Astrocyte of the cerebellum (primary cell): ENCODE measurements around the gene TSPAN5.

ENCODE experiments used
- DNase-seq: peaks from one replicate; pipeline ENCODE4 v3.0.0-alpha.2; 2011; ENCODE audit warnings: low read depth
- H3K4me3 ChIP-seq: 2 replicates; pipeline ENCODE4 v1.5.1; 2011; ENCODE audit warnings: mild to moderate bottlenecking, low read depth, low read length, moderate library complexity
- in situ Hi-C: cut with HindIII; loops from 2 replicates; pipeline ENCODE4 v1.10.0; 2017; ENCODE audit warnings: low sequenced_read_pairs
- TF ChIP-seq, protein P1 (sequence below): IDR thresholded peaks from 2 replicates; pipeline ENCODE4 v1.5.1; 2012; ENCODE audit warnings: low read length, low read depth, moderate library complexity, mild to moderate bottlenecking; ENCODE audit errors: missing control alignments

Gene TSPAN5

DNA sequence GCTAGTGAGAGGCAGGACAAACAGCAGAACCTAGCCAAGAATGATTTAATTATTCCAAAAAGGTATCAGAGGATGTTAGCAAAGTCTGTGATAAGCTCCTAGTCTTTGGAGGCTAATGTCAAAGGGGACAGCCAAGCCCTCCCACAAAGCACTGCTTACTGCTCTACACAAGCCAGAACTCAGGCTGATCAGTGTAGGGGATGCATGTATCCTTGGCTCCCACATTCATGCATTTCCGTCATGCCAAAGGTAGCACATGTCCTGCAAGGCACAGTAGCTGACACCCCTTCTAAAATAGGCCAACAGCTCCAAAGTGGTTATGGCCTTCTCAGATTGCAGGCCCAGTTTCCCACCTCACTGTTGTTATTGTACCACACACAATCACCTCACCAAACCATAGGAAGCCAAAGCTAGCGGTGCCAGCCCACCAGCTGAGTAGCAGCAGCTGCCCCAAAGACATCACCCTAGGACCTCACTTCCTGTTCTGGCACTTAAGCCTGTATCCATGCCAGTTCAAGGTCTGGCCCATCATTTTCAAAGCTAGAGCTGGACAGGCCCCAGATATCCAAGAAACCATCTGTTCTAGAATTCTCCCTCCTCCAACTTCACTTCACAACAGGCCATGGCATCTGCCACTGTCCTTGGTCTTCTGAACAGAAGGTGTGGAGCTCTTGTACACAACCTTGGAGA lies 40.9 kb downstream of the TSPAN5 start:
- no peak for DNase-seq
- in situ Hi-C loops = no loop called here
- TF ChIP-seq, protein P1, sequence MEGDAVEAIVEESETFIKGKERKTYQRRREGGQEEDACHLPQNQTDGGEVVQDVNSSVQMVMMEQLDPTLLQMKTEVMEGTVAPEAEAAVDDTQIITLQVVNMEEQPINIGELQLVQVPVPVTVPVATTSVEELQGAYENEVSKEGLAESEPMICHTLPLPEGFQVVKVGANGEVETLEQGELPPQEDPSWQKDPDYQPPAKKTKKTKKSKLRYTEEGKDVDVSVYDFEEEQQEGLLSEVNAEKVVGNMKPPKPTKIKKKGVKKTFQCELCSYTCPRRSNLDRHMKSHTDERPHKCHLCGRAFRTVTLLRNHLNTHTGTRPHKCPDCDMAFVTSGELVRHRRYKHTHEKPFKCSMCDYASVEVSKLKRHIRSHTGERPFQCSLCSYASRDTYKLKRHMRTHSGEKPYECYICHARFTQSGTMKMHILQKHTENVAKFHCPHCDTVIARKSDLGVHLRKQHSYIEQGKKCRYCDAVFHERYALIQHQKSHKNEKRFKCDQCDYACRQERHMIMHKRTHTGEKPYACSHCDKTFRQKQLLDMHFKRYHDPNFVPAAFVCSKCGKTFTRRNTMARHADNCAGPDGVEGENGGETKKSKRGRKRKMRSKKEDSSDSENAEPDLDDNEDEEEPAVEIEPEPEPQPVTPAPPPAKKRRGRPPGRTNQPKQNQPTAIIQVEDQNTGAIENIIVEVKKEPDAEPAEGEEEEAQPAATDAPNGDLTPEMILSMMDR = no peak
- H3K4me3 ChIP-seq = no peak overlapping the region

DNA sequence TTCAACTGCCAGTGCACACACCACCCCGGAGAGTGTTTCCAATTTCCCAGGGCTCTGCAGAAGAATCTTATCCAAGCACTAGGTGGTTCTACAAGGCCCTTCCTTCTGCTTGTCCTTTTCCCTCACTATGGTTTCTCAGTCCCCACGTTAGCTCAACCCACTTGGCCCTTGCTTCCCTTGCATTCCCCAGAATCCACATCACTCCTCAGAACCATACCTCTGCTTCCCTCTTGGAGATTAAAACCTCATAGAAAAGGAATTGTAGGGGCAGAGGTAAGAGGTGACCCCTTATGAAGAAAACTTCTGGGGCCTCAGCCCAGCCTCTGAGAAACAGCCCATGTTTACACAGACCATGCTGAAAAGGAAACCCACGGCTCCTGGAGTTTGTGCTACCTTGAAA lies 42.4 kb downstream of the TSPAN5 start:
- in situ Hi-C loops = no loop called here
- no peak for DNase-seq
- no peak overlapping the region for H3K4me3 ChIP-seq
- TF ChIP-seq, protein P1 = no peak

DNA sequence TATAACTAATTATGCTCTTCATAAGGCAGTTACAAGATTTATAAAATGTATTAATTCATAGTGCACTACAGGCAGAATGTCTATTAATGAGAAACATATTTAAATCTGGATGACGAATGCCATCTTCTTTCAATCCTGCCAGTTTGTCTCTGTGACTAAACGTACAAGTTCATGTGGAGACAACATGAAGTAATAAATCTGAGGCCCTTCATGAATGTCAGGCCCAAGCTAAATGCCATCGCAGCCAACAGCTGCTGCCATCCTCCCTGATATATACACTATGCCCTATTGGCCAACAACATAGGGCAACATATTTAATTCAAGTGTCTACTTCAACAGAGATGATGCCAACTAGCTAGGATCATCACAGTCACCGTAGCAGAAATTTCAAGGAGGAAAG lies 43.7 kb downstream of the TSPAN5 start:
- DNase-seq = no peak
- in situ Hi-C loops = no loop called here
- TF ChIP-seq, protein P1 = no peak
- H3K4me3 ChIP-seq = no peak overlapping the region

DNA sequence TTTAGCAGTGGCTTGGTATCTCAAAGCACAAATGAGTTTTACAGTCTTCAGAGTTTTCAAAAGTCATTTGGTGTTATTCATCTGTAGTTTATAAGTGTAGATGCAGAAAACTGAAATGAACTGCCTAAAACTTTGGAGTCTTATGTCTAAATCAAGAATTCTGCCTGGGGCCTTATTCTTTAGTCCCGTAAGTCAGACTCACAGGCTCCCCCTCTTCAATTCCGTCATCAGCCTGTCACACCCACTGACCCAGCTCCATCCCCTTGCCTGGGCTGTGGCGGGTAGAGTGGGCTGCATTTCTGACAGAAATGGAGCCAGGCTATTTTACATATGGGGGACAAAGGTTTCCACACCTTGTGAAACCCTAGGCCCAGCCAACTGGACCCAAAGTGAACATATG lies 44.3 kb downstream of the TSPAN5 start:
- no peak for DNase-seq
- in situ Hi-C loops = no loop called here
- TF ChIP-seq, protein P1 = no peak
- H3K4me3 ChIP-seq = no peak overlapping the region

DNA sequence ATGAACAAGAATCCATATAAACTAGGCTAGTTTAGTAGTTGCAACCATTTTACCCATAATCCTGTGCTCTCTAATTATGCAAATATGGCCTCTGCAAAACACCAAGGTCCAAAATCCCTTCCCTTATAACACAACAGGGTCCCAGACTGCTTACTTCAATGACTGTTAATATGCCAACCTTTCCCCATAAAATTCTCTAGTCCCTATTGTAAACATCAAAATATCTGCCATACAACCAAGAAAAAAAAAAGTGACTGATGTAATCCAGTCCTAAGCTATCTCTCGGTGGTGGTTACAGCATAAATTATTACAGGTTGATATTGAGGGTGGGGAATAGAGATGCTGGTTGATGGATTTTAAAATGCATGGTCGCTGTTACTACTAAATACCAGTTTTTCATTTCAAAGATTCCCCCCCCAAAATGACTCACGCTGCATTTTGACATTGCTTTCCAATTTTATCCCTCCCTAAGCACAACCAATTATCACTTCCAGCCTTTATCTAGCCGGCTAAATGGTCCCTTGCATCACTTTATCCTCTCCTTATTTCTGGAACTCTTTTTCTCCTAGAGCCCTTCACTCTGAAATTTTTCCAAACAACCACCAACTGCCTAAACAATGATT lies 44.8 kb downstream of the TSPAN5 start:
- TF ChIP-seq, protein P1 = no peak
- no peak overlapping the region for H3K4me3 ChIP-seq
- DNase-seq = no peak
- in situ Hi-C loops = no loop called here

DNA sequence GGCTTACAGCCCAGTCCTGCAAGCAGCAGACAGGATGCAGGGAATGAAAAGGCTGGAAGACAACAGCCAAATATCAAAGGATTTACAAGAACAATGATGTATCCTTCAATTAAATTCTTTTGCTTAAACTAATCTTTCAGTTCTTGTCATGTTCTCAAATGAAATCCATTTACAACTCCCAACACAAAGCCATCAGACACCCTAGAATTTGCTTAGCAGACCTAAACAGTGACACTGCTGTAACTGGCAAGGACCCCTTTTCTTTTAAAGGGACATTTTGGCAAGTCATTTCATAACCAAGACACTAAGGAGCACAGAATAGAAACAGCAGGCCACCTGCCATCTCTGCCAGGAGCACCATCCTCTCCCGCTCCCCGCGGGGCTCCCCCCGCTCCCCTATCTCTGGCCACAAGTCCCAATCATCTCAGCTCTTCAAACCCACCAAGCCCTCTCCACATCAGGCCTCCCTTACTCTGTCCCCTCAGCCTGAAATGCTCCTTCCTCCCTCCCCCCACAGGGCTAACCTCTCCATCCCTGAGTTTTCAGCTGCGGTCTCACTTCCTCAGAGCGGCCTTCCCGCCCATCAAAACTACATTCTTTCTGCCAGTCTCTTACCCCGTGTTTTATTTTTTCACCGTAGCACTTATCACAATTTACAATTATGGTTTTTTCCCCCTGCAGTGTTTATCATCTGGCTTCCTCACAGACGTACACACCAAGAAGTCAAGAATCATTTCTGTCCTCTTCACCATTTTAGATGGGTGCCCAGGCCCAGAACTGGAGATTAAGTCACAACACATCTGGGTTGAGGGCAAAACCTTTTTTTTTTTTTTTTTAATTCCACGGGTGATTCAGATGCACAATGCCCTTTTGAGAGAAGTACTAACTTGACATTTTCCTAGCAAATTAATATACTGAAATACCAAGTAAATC lies 45.8 kb downstream of the TSPAN5 start:
- H3K4me3 ChIP-seq = no peak overlapping the region
- in situ Hi-C loops = no loop called here
- no peak for DNase-seq
- TF ChIP-seq, protein P1 = no peak
